Breast epithelium (tissue), 4 donors: ENCODE data around the gene VEGFA. TPM values are rescaled to one million over a fixed set of nuclear protein-coding genes. Genes with fewer than 3 reads are reported as not detected.

ENCODE experiments used
- DNase-seq, 2 donors: peaks; one replicate each; pipeline ENCODE4 v3.0.0-alpha.2; 2019; ENCODE audit warnings: low spot score in 2 of 2
- H3K27ac ChIP-seq, 2 donors: fragments of 200-600 bp; sonication (generic) in 1 of 2; one replicate each; pipeline ENCODE4 v1.5.1; 2016 to 2019; ENCODE audit warnings: mild to moderate bottlenecking in 1 of 2
- H3K27me3 ChIP-seq, 2 donors: fragments of 200-600 bp; sonication (generic) in 1 of 2; one replicate each; pipeline versions ENCODE4 v1.5.1 to v1.6.0; 2017 to 2019; ENCODE audit warnings: control low read depth in 1 of 2, mild to moderate bottlenecking in 1 of 2
- H3K36me3 ChIP-seq: fragments of 200-600 bp; one replicate; pipeline ENCODE4 v1.5.1; 2019
- H3K4me1 ChIP-seq, 2 donors: fragments of 200-600 bp; sonication (generic); one replicate each; pipeline ENCODE4 v1.5.1; 2016 to 2019; ENCODE audit warnings: control low read depth in 1 of 2
- H3K4me3 ChIP-seq, 3 donors: fragments of 200-600 bp; sonication (generic); 1 replicate in 2 of 3; 2 replicates in 1 of 3; pipeline ENCODE4 v1.5.1; 2016 to 2019; ENCODE audit warnings: mild to moderate bottlenecking in 3 of 3, moderate library complexity in 2 of 3
- H3K9me3 ChIP-seq, 2 donors: fragments of 200-600 bp; sonication (generic) in 1 of 2; one replicate each; pipeline ENCODE4 v1.5.1; 2016 to 2019; ENCODE audit warnings: control low read depth in 1 of 2
- POLR2A ChIP-seq: fragments of 450-650 bp; IDR thresholded peaks from one replicate; pipeline ENCODE4 v1.6.1; 2016; ENCODE audit warnings: antibody characterized with exemption, mild to moderate bottlenecking, moderate library complexity
- POLR2AphosphoS5 ChIP-seq, 3 donors: sonication (generic); formaldehyde crosslinking; IDR thresholded peaks; one replicate each; pipeline ENCODE4 v1.6.1; 2017; ENCODE audit warnings: antibody characterized with exemption in 3 of 3
- intact Hi-C: fragments of 100-400 bp; cut with DNase I; formaldehyde crosslinking; loops from one replicate; pipeline ENCODE4 v1.15.1; 2023; ENCODE audit warnings: low total_unique reads
- total RNA-seq, 3 donors: library from RNA; depleted of rRNA; stranded (reverse); fragments of >200 nt; gene quantifications; one replicate each; pipeline ENCODE4 v1.1.0, GENCODE V29; 2016
- TF ChIP-seq, protein P1 (sequence below), 3 donors: fragments of 450-650 bp; IDR thresholded peaks; one replicate each; pipeline ENCODE4 v1.5.1; 2016 to 2017; ENCODE audit warnings: antibody characterized with exemption in 3 of 3, mild to moderate bottlenecking in 3 of 3, moderate library complexity in 3 of 3

Gene VEGFA
- total RNA-seq, 3 donors from 2014 or later, result 123 to 230 (median 132) TPM

DNA sequence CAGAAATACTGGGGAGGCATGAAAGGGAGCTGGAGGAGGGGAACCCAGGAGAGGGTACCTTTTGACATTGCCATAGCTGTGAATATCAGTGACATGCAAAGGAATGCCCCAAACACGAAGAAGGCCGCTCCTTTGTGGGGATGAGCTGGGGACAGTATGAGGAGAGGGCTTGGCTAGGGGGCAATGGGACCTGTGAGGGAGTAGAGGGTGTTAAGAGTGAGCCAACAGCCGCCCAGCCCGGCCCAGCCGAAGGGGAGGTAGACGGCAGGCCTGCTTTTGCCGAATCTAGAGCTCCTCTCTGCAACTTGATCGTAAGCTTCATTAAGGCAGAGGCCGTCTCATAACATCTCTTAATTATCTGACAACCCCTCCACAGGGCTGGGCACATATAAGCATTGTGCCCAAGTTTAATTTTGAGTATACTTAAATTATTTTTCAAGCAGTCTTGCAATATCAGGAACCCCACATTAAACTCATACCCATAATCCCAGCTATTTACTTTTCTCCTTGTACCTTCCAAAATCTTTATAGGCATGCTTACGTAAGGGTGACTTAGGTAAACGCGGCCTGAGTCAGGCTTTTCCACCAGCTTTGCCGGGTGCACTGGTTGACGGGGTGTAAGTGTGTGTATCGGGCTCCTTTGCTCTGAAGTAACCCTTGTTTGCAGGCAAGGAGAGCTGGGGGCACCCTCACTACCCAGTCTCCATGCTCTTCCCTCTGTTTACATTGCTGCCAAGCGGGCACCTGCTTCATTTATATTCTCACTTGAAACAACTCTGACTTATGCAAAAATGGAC lies 24.9 kb upstream of the VEGFA start:
- Histone ChIP-seq H3K4me3 (no peak overlapping the region), H3K4me1 (no peaks in the 10 kb centered on the region), H3K36me3 (no peaks in the 10 kb centered on the region), H3K27ac (no peak overlapping the region), H3K27me3 (no peaks in the 10 kb centered on the region), H3K9me3 (no peaks in the 10 kb centered on the region)
- intact Hi-C loops, result no loop called here
- DNase-seq, result no peak
- TF ChIP-seq POLR2AphosphoS5 (IDR thresholded peaks at IDR 0.05) (no peak), POLR2A (no peak)
- TF ChIP-seq, protein P1, sequence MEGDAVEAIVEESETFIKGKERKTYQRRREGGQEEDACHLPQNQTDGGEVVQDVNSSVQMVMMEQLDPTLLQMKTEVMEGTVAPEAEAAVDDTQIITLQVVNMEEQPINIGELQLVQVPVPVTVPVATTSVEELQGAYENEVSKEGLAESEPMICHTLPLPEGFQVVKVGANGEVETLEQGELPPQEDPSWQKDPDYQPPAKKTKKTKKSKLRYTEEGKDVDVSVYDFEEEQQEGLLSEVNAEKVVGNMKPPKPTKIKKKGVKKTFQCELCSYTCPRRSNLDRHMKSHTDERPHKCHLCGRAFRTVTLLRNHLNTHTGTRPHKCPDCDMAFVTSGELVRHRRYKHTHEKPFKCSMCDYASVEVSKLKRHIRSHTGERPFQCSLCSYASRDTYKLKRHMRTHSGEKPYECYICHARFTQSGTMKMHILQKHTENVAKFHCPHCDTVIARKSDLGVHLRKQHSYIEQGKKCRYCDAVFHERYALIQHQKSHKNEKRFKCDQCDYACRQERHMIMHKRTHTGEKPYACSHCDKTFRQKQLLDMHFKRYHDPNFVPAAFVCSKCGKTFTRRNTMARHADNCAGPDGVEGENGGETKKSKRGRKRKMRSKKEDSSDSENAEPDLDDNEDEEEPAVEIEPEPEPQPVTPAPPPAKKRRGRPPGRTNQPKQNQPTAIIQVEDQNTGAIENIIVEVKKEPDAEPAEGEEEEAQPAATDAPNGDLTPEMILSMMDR (IDR thresholded peaks at IDR 0.05), result no peak

DNA sequence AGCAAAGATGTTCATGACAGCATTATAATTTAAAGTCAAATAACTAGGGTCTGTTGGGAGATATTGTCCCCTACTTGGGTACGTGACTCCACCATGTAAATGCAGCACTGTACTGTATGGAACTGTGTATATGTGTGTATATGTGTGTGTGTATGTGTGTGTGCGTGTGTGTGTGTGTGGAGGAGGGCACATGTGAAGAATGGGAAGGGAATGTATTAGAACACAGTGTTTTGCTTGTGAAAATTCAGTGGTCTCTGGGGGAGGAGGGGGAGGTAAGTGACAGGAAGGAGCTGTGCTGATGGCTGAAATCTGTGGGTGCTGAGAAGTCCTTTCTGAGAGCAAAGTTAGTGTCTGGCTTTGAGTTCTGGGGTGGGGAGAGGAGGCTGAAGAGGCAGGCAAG lies 23.9 kb upstream of the VEGFA start:
- peak overlapping the region in 1 of 2 donors; percentile 19 for H3K27ac ChIP-seq
- TF ChIP-seq POLR2A, result no peak
- TF ChIP-seq, protein P1 (IDR thresholded peaks at IDR 0.05), result no peak
- no peak for TF ChIP-seq POLR2AphosphoS5 (IDR thresholded peaks at IDR 0.05)
- no peaks in the 10 kb centered on the region for H3K36me3 ChIP-seq
- H3K27me3 ChIP-seq, result no peaks in the 10 kb centered on the region
- no peaks in the 10 kb centered on the region for H3K9me3 ChIP-seq
- no peak overlapping the region for H3K4me3 ChIP-seq
- intact Hi-C loops, result no loop called here
- no peak for DNase-seq
- H3K4me1 ChIP-seq, result no peaks in the 10 kb centered on the region

DNA sequence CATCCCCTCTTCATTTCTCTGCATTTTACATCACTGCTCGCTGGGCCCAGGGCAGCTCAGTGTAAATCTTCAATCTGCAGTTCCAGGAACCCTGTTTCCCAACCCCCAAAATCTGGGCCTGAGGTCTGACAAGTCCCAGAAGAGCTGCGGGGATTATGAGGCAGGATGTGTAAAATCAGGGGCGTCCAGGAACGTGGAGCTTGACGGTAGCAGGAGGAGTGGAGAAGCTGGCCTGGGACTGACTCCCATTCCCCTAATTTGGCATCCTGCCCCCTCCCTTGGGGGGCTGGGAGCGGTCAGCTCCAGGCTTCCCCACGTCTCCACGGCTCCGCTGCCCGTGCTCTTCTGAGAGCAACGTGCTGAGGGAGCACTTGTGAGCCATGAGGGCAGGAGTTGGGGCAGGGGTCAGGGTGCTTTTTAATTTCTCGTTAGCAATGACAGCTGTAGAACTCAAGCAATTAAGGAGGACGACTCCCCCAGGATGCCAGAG lies 23.4 kb upstream of the VEGFA start:
- H3K9me3 ChIP-seq, result no peaks in the 10 kb centered on the region
- no peak overlapping the region for H3K4me3 ChIP-seq
- TF ChIP-seq POLR2AphosphoS5 (IDR thresholded peaks at IDR 0.05), result no peak
- TF ChIP-seq, protein P1 (IDR thresholded peaks at IDR 0.05), result no peak
- no peak for TF ChIP-seq POLR2A
- peak in 1 of 2 donors; percentile 34 for DNase-seq
- H3K27ac ChIP-seq, result peak overlapping the region in 1 of 2 donors; percentile 19
- H3K4me1 ChIP-seq, result no peaks in the 10 kb centered on the region
- no peaks in the 10 kb centered on the region for H3K36me3 ChIP-seq
- H3K27me3 ChIP-seq, result no peaks in the 10 kb centered on the region
- intact Hi-C loops, result no loop called here

DNA sequence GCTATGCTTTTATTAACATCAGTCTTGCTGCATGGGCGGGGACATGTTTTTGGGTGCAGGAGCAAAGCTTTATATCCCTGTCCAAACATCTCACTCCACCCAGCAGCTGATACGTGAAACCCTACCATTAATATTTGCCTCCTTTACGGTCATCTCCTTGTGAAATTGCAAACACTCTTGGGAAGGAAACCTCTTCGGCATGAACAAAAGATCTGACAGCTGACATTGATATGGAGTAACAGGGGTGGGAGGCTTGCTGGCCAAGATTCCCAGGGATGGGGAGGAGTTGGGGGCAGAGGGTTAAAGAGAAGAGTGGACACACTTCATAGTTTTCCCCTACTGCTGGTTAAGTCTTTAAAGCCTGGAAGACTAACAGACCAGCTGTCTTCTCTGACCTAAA lies 22.2 kb upstream of the VEGFA start:
- intact Hi-C loops, result no loop called here
- Histone ChIP-seq H3K27ac (no peak overlapping the region), H3K9me3 (no peaks in the 10 kb centered on the region), H3K27me3 (no peaks in the 10 kb centered on the region), H3K36me3 (no peaks in the 10 kb centered on the region), H3K4me3 (no peak overlapping the region), H3K4me1 (no peaks in the 10 kb centered on the region)
- peak in 1 of 2 donors; percentile 7 for DNase-seq
- TF ChIP-seq, protein P1 (IDR thresholded peaks at IDR 0.05), result no peak

DNA sequence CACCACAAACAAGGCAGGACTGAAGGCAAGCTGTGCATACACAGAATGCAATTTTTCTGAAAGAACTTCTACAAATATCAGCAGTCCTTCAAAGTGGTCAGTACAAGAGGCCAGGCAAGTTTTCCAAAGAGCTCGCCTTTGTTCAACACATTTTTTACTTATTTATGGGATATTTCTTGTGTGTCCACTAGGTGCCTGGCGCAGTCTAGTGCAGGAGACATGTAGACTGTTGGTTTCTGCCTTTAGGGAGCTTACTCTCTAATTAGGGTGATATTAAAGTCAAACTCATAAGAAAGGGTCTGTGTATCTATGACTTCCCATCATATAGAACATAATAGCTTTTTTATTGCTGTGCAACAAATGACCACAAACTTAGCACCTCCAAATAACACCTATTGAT lies 21.2 kb upstream of the VEGFA start:
- Histone ChIP-seq H3K9me3 (no peaks in the 10 kb centered on the region), H3K4me1 (no peaks in the 10 kb centered on the region), H3K27ac (no peak overlapping the region), H3K4me3 (no peak overlapping the region), H3K36me3 (no peaks in the 10 kb centered on the region), H3K27me3 (no peaks in the 10 kb centered on the region)
- DNase-seq, result no peak
- intact Hi-C loops, result no loop called here
- TF ChIP-seq POLR2A (no peak), POLR2AphosphoS5 (IDR thresholded peaks at IDR 0.05) (no peak)
- TF ChIP-seq, protein P1 (IDR thresholded peaks at IDR 0.05), result no peak
